Mucosa of descending colon (tissue), 3 donors: ENCODE results near the gene VASP. TPM values are rescaled to one million over a fixed set of nuclear protein-coding genes. Genes with fewer than 3 reads are reported as not detected.

ENCODE experiments used
- ATAC-seq: fragments of 200-7000 bp; cut with Tn5 transposase; one replicate; pipeline ENCODE4 v1.9.1; 2020; ENCODE audit warnings: mild to moderate bottlenecking, moderate library complexity
- DNase-seq, 3 donors: peaks; one replicate each; pipeline ENCODE4 v3.0.0-alpha.2; 2020
- H3K36me3 ChIP-seq: fragments of 200-600 bp; one replicate; pipeline ENCODE4 v1.8.0; 2021; ENCODE audit warnings: low read depth, mild to moderate bottlenecking
- H3K4me1 ChIP-seq: fragments of 200-600 bp; one replicate; pipeline ENCODE4 v1.8.0; 2021; ENCODE audit warnings: low read depth, mild to moderate bottlenecking
- H3K4me3 ChIP-seq: fragments of 200-600 bp; one replicate; pipeline ENCODE4 v1.8.0; 2021; ENCODE audit warnings: mild to moderate bottlenecking
- H3K9me3 ChIP-seq: fragments of 200-600 bp; one replicate; pipeline ENCODE4 v1.8.0; 2021; ENCODE audit warnings: mild to moderate bottlenecking
- CTCF ChIP-seq: fragments of 200-600 bp; IDR thresholded peaks from one replicate; pipeline ENCODE4 v1.8.0; 2022; ENCODE audit warnings: antibody characterized with exemption, mild to moderate bottlenecking
- intact Hi-C, 2 donors: fragments of 100-400 bp; cut with DNase I in 1 of 2; cut with micrococcal nuclease in 1 of 2; formaldehyde crosslinking; loops; one replicate each; pipeline versions ENCODE4 v1.11.0 to v1.11.1; 2022; cut with DNase I, micrococcal nuclease
- total RNA-seq, 3 donors: library from RNA; stranded (reverse); fragmentation: NEBNext Ultra II Directional in 2 of 3; extraction: Animal tissue kit (Norgen Biotek cat#: 25700) in 2 of 3; gene quantifications; one replicate each; pipeline versions ENCODE4 v1.2.1 to v1.2.4, GENCODE V29; 2021 to 2023
- donor health status: DM: no; HTN: no; CAD: no; lungs with moderate emphysema.
- donor health status: DM: no; HTN: no; CAD: no.
- donor health status: DM: no; HTN: yes; CAD: no.

Gene VASP
- total RNA-seq, 3 donors from 2014 or later: 190 to 252 (median 235) TPM

- Histone ChIP-seq H3K9me3 (no peaks in the 10 kb centered on the region), H3K4me3 (no peak overlapping the region), H3K4me1 (peaks cover 24% of the 10 kb centered on the region), H3K36me3 (no peaks in the 10 kb centered on the region)
- TF ChIP-seq CTCF: no peak
- DNase-seq (no peak), ATAC-seq (no peak)
- intact Hi-C loops: no loop called here
Observed at GRCh38 chr19:45505996-45506245, 1.4 kb upstream of the VASP start.

GRCh38 chr19:45506246-45506988 is 862 bp upstream of the VASP start:
- Histone ChIP-seq H3K9me3 (no peaks in the 10 kb centered on the region), H3K4me1 (peaks cover 29% of the 10 kb centered on the region), H3K4me3 (peak overlapping the region; percentile 88), H3K36me3 (no peaks in the 10 kb centered on the region)
- DNase-seq (peak; percentile 98), ATAC-seq (peak; percentile 83)
- intact Hi-C loops: no loop called here
- TF ChIP-seq CTCF: peak; percentile 66

GRCh38 chr19:45507872-45508416 is 665 bp downstream of the VASP start:
- ATAC-seq: no peak
- Histone ChIP-seq H3K4me3 (peak overlapping the region; percentile 88), H3K9me3 (no peaks in the 10 kb centered on the region), H3K36me3 (no peaks in the 10 kb centered on the region), H3K4me1 (peaks cover 44% of the 10 kb centered on the region)
- no peak for DNase-seq
- intact Hi-C loops: loop anchor here in 1 of 2 donors (2.0 kb wide), 1 partner anchor 15 kb away; no protein-coding TSS in a partner anchor
- no peak for TF ChIP-seq CTCF

GRCh38 chr19:45508417-45508860 is 1.2 kb downstream of the VASP start:
- ATAC-seq: peak; percentile 32
- peaks cover 48% of the 10 kb centered on the region for H3K4me1 ChIP-seq
- DNase-seq: peak; percentile 78 to 88 (median 83)
- no peak for TF ChIP-seq CTCF
- no peaks in the 10 kb centered on the region for H3K9me3 ChIP-seq
- intact Hi-C loops: loop anchor here in 1 of 2 donors (2.0 kb wide), 1 partner anchor 14 kb away; no protein-coding TSS in a partner anchor
- no peaks in the 10 kb centered on the region for H3K36me3 ChIP-seq
- H3K4me3 ChIP-seq: peak overlapping the region; percentile 88

- intact Hi-C loops: loop anchor here in 1 of 2 donors (2.0 kb wide), 1 partner anchor 14 kb away; no protein-coding TSS in a partner anchor
- Histone ChIP-seq H3K9me3 (no peaks in the 10 kb centered on the region), H3K36me3 (no peaks in the 10 kb centered on the region), H3K4me3 (peak overlapping the region; percentile 88), H3K4me1 (peaks cover 54% of the 10 kb centered on the region)
- TF ChIP-seq CTCF: no peak
- ATAC-seq: peak; percentile 32
- peak; percentile 79 to 90 (median 88) for DNase-seq
Observed at GRCh38 chr19:45508861-45509691, 1.8 kb downstream of the VASP start.
